ENCODE results near the gene SYTL2.
"Not testable (repeated sequence)": the region's sequence is repeated elsewhere in the genome, so short reads cannot be mapped to it uniquely, and the experiment has no call there.

DNA sequence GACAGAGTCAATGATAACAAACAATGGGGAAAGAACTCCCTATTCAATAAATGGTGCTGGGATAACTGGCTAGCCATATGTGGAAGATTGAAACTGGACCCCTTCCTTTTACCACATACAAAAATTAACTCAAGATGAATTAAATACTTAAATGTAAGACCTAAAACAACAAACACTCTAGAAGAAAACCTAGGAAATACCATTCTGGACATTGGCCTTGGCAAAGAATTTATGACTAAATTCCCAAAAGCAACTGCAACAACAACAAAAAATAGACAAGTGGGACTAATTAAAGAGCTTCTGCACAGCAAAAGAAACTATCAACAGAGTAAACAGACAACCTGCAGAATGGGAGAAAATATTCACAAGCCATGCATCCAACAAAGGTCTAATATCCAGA is 48.6 kb upstream of the SYTL2 start:
- TF ChIP-seq, protein P1, sequence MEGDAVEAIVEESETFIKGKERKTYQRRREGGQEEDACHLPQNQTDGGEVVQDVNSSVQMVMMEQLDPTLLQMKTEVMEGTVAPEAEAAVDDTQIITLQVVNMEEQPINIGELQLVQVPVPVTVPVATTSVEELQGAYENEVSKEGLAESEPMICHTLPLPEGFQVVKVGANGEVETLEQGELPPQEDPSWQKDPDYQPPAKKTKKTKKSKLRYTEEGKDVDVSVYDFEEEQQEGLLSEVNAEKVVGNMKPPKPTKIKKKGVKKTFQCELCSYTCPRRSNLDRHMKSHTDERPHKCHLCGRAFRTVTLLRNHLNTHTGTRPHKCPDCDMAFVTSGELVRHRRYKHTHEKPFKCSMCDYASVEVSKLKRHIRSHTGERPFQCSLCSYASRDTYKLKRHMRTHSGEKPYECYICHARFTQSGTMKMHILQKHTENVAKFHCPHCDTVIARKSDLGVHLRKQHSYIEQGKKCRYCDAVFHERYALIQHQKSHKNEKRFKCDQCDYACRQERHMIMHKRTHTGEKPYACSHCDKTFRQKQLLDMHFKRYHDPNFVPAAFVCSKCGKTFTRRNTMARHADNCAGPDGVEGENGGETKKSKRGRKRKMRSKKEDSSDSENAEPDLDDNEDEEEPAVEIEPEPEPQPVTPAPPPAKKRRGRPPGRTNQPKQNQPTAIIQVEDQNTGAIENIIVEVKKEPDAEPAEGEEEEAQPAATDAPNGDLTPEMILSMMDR (conservative IDR thresholded peaks at IDR 0.05) = not testable (repeated sequence)
- not testable (repeated sequence) for TF ChIP-seq ZFX (IDR thresholded peaks at IDR 0.05)
